WI38 (cell line): ENCODE data around the gene HCFC1R1.

Experiments
- H3K4me3 ChIP-seq: 2 replicates; pipeline ENCODE4 v1.5.1; 2011; ENCODE audit warnings: low read depth, mild to moderate bottlenecking, control low read depth, low read length
- CTCF ChIP-seq: IDR thresholded peaks from 2 replicates; pipeline ENCODE4 v1.5.1; 2012; ENCODE audit warnings: low read depth, mild to moderate bottlenecking, control low read depth, low read length

Gene HCFC1R1

GRCh38 chr16:3035972-3036725 lies 12.4 kb upstream of the HCFC1R1 start:
- no peak overlapping the region for H3K4me3 ChIP-seq
- TF ChIP-seq CTCF = no peak

GRCh38 chr16:3035289-3035971 lies 11.7 kb upstream of the HCFC1R1 start:
- H3K4me3 ChIP-seq = no peak overlapping the region
- no peak for TF ChIP-seq CTCF

GRCh38 chr16:3032624-3033023 lies 8.9 kb upstream of the HCFC1R1 start:
- no peak for TF ChIP-seq CTCF
- no peak overlapping the region for H3K4me3 ChIP-seq

GRCh38 chr16:3030222-3031212 lies 6.8 kb upstream of the HCFC1R1 start:
- TF ChIP-seq CTCF = no peak

GRCh38 chr16:3029491-3030221 lies 5.9 kb upstream of the HCFC1R1 start:
- no peak overlapping the region for H3K4me3 ChIP-seq
- TF ChIP-seq CTCF = no peak

More at GRCh38 chr16:3030222-3031212, 6.8 kb upstream of the HCFC1R1 start:
- H3K4me3 ChIP-seq = no peak overlapping the region

GRCh38 chr16:3028716-3029319 lies 5.1 kb upstream of the HCFC1R1 start:
- H3K4me3 ChIP-seq = no peak overlapping the region
- TF ChIP-seq CTCF = no peak
